SK-N-MC (cell line): ENCODE measurements around the gene GIMAP1.

Experiments
- DNase-seq: peaks from one replicate; pipeline ENCODE4 v3.0.0-alpha.2; 2011; ENCODE audit warnings: low read depth, low spot score
- H3K27ac ChIP-seq: fragments of 200-600 bp; sonication (generic); 2 replicates; pipeline ENCODE4 v1.5.1; 2016; ENCODE audit warnings: mixed run types
- H3K36me3 ChIP-seq: fragments of 200-600 bp; sonication (generic); 2 replicates; pipeline ENCODE4 v1.6.1; 2017; ENCODE audit warnings: antibody characterized with exemption, low read length, mixed read lengths; ENCODE audit not compliant: insufficient read depth
- H3K4me3 ChIP-seq: fragments of 200-600 bp; sonication (generic); 2 replicates; pipeline ENCODE4 v1.5.1; 2016
- H3K9ac ChIP-seq: fragments of 200-600 bp; sonication (generic); 2 replicates; pipeline ENCODE4 v1.8.0; 2017; ENCODE audit warnings: mixed run types, mixed read lengths; ENCODE audit not compliant: insufficient read length
- H3K9me3 ChIP-seq: fragments of 200-600 bp; sonication (generic); 2 replicates; pipeline ENCODE4 v1.6.1; 2017; ENCODE audit warnings: low read depth, mild to moderate bottlenecking, antibody characterized with exemption, low read length, moderate library complexity, mixed read lengths
- EZH2 ChIP-seq: fragments of 200-600 bp; sonication (generic); IDR thresholded peaks from one replicate; pipeline ENCODE4 v1.6.1; 2017; ENCODE audit warnings: antibody characterized with exemption
- FOXP2 ChIP-seq: optimal IDR thresholded peaks from 2 replicates; pipeline ENCODE3; 2011; ENCODE audit warnings: mild to moderate bottlenecking, moderate library complexity; ENCODE audit not compliant: insufficient read depth; ENCODE audit errors: extremely low read length, control extremely low read depth
- POLR2AphosphoS5 ChIP-seq: IDR thresholded peaks from 2 replicates; pipeline ENCODE4 v1.6.1; 2012; ENCODE audit warnings: mild to moderate bottlenecking, low read depth, low read length, borderline replicate concordance

The GIMAP1 gene

DNA sequence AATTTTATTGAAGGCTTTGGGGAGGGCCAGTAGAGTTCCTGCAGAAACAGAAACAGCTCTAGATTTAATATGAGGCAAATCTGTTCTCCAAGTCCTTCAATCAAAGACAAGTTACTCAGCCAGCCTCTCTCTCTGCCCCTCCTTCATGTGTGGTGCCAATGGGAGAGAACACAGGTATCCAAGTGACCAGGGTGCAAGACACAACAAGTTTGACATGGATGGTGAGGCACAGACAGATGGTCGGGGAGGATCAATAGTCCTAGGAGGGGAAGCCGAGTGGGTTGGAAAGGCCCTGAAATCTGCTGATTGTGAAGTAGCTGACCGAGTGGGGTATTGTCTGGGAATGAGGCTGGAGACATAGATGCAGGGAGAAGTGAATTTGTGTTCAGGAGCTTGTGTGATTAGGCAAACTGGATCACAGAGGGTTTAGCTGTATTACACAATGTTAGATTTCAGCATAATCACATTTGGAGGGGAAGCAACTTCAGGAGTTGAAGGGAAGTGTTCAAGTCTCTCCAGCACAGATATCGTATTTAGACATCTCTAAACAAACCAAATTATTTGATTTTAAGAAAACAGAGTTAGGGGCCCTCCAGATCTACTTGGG lies 1.5 kb downstream of the GIMAP1 start:
- no peaks in the 10 kb centered on the region for H3K9me3 ChIP-seq
- H3K9ac ChIP-seq: no peak overlapping the region
- DNase-seq: no peak
- no peaks in the 10 kb centered on the region for H3K36me3 ChIP-seq
- no peak overlapping the region for H3K4me3 ChIP-seq
- TF ChIP-seq EZH2 (no peak), FOXP2 (no peak), POLR2AphosphoS5 (no peak)
- no peak overlapping the region for H3K27ac ChIP-seq

DNA sequence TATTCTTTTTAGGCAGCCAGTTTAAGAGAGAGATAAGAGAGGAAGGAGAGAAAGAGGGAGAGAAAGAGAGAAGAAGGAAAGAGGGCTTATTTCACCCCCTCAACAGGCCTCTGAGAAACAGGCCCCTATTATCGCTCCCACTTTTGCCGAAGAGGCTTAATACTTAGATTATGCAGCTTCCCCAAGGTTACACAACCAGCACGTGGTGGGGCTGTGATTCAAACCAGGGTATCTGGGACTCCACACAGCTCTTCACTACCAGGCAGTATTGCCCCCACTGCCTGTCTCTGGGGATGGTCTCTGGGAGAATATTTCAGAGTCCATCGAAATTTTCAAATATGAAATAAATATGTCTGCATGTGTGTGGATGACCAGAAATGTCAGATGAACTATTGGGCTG lies 3.0 kb downstream of the GIMAP1 start:
- TF ChIP-seq POLR2AphosphoS5 (no peak), EZH2 (no peak), FOXP2 (no peak)
- H3K9ac ChIP-seq: no peak overlapping the region
- no peak overlapping the region for H3K27ac ChIP-seq
- no peaks in the 10 kb centered on the region for H3K9me3 ChIP-seq
- H3K4me3 ChIP-seq: no peak overlapping the region
- no peaks in the 10 kb centered on the region for H3K36me3 ChIP-seq
- DNase-seq: no peak

DNA sequence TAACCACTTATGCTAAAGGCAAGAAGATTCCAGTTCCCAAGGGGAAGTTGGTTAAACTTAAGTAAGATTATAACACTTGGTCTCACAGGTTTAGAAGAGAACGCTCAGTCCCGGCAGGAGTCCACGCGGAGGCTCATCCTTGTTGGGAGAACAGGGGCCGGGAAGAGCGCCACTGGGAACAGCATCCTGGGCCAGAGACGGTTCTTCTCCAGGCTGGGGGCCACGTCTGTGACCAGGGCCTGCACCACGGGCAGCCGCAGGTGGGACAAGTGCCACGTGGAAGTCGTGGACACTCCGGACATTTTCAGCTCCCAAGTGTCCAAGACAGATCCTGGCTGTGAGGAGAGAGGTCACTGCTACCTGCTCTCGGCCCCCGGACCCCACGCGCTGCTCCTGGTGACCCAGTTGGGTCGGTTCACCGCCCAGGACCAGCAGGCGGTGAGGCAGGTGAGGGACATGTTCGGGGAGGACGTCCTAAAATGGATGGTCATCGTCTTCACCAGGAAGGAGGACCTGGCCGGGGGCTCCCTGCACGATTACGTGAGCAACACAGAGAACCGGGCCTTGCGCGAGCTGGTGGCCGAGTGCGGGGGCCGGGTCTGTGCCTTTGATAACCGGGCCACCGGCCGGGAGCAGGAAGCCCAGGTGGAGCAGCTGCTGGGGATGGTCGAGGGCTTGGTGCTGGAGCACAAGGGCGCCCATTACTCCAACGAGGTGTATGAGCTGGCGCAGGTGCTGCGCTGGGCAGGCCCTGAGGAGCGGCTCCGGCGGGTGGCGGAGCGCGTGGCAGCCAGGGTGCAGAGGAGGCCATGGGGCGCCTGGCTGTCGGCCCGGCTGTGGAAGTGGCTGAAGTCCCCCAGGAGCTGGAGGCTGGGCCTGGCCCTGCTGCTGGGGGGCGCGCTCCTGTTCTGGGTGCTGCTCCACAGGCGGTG lies 3.8 kb downstream of the GIMAP1 start:
- TF ChIP-seq EZH2 (no peak), POLR2AphosphoS5 (no peak), FOXP2 (no peak)
- Histone ChIP-seq H3K36me3 (no peaks in the 10 kb centered on the region), H3K27ac (no peak overlapping the region), H3K4me3 (no peak overlapping the region), H3K9me3 (no peaks in the 10 kb centered on the region), H3K9ac (no peak overlapping the region)
- no peak for DNase-seq

DNA sequence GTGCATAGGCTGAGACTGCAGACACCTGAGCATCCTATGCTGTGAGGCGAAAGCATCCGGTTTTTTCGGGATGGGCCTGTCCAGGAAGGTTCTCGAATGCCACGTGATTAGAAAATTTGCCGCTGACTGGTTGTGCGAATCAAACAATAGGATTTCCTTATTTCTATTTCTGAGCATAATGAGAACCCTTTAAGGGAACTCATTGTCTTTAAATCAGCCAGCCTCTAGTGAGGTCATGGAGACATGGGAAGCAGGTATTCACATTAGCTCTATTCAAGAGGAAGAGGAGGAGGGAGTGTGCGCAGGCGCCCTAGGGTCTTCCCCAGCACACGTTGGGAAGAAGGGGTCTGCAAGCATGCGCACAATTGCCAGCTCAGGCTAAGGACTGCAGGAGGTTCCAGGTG lies 5.6 kb downstream of the GIMAP1 start:
- no peaks in the 10 kb centered on the region for H3K9me3 ChIP-seq
- no peak overlapping the region for H3K27ac ChIP-seq
- H3K9ac ChIP-seq: no peak overlapping the region
- H3K36me3 ChIP-seq: no peaks in the 10 kb centered on the region
- no peak for DNase-seq
- TF ChIP-seq EZH2 (no peak), POLR2AphosphoS5 (no peak)
- H3K4me3 ChIP-seq: no peak overlapping the region

DNA sequence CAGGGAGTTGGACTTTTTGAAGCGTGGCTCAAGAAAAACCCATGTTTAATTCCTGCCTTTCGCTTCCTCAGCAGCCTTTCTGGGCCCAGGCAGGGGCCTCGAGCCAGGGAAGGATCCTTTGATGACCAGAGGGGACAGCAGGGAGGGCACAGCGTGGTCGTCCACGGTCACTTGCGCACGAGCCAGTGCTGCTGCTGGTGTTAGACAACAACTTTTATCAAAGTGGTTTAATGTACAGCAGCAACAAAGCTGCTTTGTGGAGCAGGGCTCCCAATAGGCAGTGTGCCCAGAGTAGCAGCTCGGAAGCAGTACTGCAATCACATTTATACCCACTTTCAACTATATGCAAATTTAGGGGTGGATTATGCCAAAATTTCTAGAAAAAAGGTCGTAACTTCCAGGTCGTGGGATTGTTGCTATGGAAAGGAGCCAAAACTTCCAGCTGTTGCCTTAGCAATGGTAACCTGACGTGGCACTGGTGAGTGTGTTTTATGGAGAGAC lies 6.1 kb downstream of the GIMAP1 start:
- Histone ChIP-seq H3K9me3 (no peaks in the 10 kb centered on the region), H3K9ac (no peak overlapping the region), H3K27ac (no peak overlapping the region), H3K4me3 (no peak overlapping the region), H3K36me3 (no peaks in the 10 kb centered on the region)
- no peak for TF ChIP-seq FOXP2
- no peak for TF ChIP-seq EZH2
- TF ChIP-seq POLR2AphosphoS5: no peak
- no peak for DNase-seq

DNA sequence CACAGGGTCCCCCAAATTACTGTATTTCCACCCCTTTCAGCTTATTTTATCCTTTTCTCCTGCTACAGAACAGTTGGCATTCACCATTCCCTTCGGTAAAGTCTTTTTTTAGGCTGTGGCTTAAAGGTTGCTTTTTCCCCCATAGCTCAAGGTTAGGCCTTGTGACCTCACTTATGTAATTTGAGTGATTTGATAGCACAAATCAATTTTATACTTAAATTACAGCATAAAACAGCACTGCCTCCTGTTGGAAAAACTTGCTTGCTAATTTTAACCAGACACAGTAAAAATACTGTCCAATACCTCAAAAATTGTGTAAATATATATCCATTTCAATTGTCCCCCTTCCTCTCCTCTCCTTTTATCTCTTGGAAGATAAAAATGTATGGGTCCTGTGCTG lies 7.1 kb downstream of the GIMAP1 start:
- TF ChIP-seq FOXP2 (no peak), EZH2 (no peak), POLR2AphosphoS5 (no peak)
- H3K9ac ChIP-seq: no peak overlapping the region
- no peak overlapping the region for H3K4me3 ChIP-seq
- no peaks in the 10 kb centered on the region for H3K36me3 ChIP-seq
- no peaks in the 10 kb centered on the region for H3K9me3 ChIP-seq
- no peak for DNase-seq
- H3K27ac ChIP-seq: no peak overlapping the region

DNA sequence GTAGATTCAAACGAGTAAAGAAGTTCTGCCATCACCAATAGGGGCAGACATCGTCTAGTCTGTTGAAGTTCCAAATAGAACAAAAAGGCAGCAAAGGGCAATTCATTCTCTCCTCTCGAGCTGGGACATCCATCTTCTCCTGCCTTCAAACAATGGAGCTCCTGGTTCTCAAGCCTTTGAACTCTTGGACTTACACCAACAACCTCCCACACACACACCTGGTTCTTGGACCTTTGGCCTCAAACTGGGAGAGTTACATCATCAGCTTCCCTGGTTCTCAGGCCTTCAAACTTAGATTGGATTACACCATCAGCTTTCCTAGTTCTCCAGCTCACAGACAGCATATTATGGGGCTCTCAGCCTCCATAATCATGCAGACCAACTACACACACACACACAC lies 11.0 kb downstream of the GIMAP1 start:
- Histone ChIP-seq H3K9ac (no peak overlapping the region), H3K9me3 (0 out of 2 replicates have a peak, but pooled peaks cover 3% of the 10 kb centered on the region), H3K4me3 (no peak overlapping the region), H3K27ac (no peak overlapping the region), H3K36me3 (no peaks in the 10 kb centered on the region)
- TF ChIP-seq EZH2: no peak
- no peak for TF ChIP-seq POLR2AphosphoS5
- no peak for TF ChIP-seq FOXP2
- DNase-seq: no peak

DNA sequence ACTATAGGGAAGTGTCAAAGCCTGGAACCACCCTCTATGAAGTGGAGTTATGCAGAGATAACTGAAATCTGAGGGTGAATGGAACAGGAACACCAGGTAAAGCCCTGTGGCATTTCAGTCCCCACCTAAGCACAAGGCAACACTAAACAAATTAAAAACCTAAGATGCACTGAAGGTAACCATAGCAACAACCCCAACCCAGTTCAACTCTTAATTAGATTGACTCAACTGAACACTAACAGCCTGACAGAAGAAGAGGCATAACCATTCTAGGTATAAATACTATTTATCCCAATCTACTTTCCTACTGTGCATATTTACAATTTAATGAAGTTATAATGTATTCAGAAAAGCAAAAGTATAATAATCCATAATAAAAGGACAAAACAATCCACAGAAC lies 11.6 kb downstream of the GIMAP1 start:
- no peak for DNase-seq
- TF ChIP-seq FOXP2: no peak
- TF ChIP-seq EZH2: no peak
- Histone ChIP-seq H3K9ac (no peak overlapping the region), H3K27ac (no peak overlapping the region), H3K36me3 (no peaks in the 10 kb centered on the region), H3K9me3 (0 out of 2 replicates have a peak, but pooled peaks cover 3% of the 10 kb centered on the region), H3K4me3 (no peak overlapping the region)

DNA sequence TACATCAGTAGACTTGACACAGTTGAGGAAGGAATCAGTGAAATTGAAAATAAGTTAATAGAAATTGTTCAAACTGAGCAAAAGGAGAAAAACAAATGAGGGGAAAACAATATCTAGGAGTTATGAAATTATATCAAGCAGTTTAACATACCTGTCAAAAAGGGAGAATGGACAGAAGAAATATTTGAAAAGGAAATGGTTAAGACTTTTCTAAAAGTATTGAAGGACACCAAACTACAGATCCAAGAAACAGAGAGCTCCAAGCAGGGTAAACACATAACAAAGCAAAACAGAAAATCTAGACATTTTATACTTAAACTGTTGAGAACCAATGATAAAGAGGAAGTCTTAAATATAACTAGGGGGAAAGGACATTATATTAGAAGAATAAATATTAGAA lies 12.2 kb downstream of the GIMAP1 start:
- 0 out of 2 replicates have a peak, but pooled peaks cover 3% of the 10 kb centered on the region for H3K9me3 ChIP-seq
- TF ChIP-seq FOXP2 (no peak), EZH2 (no peak), POLR2AphosphoS5 (no peak)
- no peak overlapping the region for H3K27ac ChIP-seq
- H3K4me3 ChIP-seq: no peak overlapping the region
- H3K9ac ChIP-seq: no peak overlapping the region
- no peak for DNase-seq
- H3K36me3 ChIP-seq: no peaks in the 10 kb centered on the region
